CD4-positive, alpha-beta T cell treated with Interleukin-17A for 4 hours (primary cell): Measurements from ENCODE around the gene ST8SIA3.
"Not testable (repeated sequence)": the region's sequence is repeated elsewhere in the genome, so short reads cannot be mapped to it uniquely, and the experiment has no call there.

ENCODE experiments used
- DNase-seq: peaks from one replicate; pipeline ENCODE4 v3.0.0-alpha.2; 2020; ENCODE audit warnings: mixed read lengths

ST8SIA3 gene

DNA sequence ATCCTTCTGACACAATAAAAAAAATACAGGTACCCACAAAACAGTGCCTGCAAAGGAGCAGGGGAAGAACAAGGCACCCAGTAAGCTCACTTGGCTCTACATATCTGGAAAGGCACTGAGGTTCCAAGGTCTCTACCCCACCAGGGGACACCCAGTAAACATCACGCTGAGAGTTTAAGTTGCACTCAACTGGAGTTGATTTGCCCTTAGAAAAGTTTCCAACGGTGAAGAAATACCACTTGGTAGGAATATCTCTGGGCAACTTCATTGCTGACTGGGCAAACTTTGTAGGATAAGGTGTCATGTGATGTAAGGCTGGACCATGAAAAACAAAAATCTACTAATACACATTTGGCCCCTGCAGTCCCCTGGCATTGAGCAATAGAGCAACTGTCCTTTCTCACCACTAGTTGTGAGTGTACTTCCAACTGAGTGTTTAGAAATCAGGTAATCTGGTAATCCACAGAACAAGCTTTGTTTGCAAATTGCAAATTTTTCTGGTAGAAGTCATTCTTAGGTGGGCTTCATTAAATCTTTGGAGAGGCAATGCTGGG is 14.2 kb downstream of the ST8SIA3 start:
- DNase-seq = no peak

DNA sequence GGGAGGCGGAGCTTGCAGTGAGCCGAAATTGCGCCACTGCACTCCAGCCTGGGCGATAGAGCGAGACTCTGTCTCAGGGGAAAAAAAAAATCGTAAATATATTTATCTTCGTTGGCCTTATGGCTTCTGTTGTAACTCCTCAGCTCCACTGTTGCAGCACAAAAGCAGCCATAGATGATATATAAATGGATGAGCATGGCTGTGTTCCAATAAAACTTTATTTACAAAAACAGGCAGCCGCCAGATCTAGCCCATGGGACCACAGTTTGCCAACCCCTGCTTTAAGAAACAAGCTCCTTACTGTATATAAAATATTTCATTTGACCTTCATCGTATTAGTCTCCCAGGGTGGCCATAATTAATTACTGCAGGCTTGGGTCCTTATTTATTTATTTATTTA is 20.1 kb downstream of the ST8SIA3 start:
- no peak for DNase-seq

DNA sequence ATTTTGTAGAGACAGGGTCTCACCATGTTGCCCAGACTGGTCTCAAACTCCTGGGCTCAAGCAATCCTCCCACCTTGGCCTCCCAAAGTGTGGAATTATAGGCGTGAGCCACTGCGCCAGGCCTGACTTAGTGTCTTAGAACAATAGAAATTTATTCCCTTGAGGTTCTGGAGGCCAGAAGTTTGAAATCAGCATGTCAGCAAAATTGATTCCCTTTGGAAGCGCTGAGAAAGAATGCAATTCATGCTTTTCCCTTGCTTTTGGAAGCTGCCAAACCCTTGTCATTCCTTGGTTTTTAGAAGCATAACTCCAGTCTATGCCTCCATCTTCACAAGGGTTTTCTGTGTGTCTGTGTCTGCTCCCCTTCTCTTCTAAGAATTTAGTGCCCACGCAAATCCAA is 20.7 kb downstream of the ST8SIA3 start:
- no peak for DNase-seq

DNA sequence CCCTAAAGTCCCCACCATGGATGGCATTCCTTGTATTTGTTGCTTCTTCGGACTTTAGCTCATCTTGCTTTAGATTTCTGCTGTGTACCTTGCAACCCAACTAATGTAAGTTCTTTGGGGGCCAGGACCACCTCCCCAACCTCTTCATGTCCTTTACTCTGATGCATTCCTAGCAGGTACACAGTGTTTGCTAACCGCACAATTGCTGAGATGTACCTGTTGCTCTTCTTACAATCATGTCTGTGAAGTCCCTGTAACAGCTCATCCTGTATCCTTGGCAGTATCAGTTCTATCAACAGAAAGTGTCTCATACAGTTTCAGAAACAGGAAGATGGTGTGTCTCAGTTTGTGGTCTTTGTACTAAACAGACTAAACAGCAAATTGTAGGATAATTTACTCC is 24.1 kb downstream of the ST8SIA3 start:
- DNase-seq = no peak

DNA sequence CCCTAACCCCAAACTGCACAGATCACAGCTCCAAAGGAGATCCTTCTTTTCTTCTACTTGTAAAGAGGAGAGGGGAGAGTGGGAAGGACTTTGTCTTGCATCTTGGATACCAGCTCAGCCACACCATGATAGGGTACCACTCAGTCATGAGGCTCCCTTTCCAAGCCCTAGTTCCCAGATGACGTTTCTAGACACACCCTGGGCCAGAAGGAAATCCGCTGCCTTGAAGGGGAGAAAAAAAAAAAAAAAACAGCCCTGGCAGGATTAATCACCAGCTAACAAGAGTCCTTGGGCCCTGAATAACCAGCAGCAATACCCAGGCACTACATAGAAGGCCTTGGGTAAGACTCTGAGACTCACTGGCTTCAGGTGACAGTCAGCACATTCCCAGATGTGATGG is 36.9 kb downstream of the ST8SIA3 start:
- DNase-seq = no peak

DNA sequence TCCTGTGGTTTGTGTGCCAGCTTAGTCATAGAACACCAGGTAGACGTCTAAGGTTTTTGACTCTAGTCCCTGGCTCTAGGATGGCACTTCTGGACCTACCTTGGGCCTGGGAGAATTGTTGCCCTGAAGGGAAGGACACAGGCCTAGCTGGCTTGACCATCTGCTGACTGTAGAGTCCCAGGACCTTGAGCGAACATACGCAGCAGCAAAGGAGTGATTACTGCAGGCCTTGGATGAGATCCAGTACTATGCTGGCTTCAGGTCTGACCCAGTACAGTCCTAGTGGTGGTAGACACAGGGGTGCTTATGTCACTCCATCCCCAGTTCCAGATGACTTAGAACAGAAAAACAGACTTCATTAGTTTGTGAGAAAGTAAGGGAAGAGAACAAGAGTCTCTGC is 37.7 kb downstream of the ST8SIA3 start:
- DNase-seq = no peak

DNA sequence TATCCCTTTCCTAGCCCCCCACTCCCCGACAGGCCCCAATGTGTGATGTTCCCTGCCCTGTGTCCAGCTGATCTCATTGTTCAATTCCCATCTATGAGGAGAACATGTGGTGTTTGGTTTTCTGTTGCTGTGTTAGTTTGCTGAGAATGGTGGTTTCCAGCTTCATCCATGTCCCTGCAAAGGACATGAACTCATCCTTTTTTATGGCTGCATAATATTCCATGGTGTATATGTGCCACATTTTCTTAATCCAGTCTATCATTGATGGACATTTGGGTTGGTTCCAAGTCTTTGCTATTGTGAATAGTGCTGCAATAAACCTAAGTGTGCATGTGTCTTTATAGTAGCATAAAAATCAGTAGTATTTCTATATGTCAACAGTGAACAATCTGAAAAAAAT is 42.4 kb downstream of the ST8SIA3 start:
- DNase-seq = not testable (repeated sequence)

DNA sequence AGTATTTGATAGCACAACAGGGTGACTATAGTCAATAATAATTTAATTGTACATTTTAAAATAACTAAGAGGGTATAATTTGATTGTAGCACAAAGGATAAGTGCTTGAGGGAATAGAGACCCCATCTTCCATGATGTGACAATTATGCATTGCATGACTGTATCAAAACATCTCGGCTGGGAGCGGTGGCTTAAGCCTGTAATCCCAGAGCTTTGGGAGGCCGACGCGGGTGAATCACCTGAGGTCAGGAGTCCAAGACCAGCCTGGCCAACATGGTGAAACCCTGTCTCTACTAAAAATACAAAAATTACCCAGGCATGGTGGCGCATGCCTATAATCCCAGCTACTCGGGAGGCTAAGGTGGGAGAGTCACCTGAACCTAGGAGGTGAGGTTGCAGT is 44.5 kb downstream of the ST8SIA3 start:
- DNase-seq = not testable (repeated sequence)

DNA sequence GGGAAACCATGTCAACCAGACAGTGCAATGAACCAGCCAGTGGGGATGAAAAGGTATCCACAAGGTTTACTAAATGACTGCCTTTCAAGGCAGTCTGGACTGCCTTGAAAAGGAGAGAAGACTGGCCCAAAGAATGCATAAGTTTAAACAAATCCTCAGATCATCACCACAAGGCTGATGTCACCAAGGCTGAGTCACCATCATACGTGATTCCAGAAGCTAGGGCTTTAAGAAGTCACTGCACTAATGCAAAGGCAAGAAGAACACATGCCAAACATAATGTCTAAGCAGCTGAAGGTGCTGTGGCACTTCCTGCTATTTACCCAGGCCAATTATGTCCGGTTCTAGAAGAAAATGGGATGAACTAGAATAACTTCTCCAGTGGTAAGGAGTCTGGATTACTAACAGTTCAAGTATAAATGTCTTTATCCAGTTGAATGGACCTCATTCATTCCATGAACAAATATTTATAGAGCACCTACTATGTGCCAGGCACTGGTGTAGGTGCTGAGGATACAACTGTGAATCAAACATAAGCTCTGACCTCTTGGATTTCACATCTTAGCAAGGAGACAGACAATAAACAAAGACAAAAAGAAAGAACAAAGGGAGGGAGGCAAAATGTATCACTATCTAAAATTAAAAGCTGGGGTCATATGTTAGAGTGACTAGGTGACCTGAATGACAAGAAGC is 45.2 kb downstream of the ST8SIA3 start:
- no peak for DNase-seq

DNA sequence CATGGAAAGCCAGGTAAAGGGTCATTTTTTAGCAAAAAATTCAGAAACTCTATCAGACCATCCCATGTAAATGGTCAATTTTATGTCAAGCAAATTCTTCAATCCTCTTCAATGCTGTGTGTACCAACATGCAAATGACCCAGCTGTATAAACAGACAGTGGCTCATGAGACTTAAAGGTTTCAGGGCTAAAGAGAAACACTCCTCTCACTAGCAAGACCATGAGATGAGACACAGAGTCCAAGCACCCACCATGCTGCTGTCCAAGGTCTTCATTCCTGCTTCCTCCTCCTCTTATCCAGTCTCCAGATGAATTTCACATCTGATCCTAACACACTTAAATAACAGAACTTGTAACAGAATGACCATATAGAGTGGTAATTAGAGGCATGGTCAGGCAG is 52.0 kb downstream of the ST8SIA3 start:
- DNase-seq = no peak

DNA sequence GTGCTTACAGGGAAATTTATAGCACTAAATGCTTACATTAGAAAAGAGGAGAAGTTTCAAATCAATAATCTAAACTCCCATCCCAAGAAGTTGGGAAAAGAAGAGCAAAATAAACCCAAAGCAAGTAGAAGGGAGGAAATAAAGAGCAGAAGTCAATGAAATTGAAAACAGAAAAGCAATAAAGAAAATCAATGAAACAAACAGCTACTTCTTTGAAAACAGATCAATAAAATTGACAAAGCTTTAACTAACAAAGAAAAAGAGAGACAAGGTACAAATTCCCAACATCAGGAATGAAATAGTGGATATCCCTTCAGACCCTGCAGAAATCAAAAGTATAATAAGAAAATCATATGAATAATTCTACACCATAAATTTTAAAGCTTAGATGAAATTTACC is 57.3 kb downstream of the ST8SIA3 start:
- DNase-seq = no peak

DNA sequence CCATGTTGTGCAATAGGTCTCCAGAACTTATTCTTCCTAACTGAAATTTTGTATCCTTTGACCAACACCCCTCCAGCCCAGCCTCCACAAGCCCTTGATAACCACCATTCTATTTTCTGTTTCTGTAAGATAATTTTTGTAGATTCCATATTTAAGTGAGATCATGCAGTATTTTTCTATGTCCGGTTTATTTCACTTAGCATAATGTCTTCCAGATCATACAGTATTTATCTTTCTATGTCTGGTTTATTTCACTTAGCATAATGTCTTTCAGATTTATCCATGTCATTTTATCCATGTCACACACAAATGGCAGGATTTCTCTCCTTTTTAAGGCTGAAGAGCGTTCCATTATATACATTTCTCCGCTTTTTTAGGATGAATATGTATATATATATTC is 58.4 kb downstream of the ST8SIA3 start:
- DNase-seq = no peak

DNA sequence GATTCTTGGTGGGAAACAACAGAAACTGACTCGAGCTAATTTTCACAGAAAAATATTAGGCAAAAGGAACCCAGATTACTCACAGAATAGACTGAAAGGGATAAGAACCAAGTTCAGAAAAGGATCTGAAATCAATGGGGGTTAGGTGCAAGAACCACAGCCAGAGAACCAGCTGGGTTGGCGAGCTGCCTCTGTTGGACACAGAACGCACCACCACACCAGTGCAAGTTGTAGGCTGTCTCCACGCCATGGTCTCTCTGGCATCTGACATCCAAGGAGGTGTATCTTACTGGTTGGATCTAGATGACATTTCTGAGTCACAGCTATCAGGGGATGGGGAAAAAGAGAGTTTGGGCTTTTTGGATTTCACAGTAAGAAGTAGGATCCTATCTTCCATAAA is 64.2 kb downstream of the ST8SIA3 start:
- no peak for DNase-seq
